Measurements from ENCODE around the gene DNAJC3.

The DNAJC3 gene

DNA sequence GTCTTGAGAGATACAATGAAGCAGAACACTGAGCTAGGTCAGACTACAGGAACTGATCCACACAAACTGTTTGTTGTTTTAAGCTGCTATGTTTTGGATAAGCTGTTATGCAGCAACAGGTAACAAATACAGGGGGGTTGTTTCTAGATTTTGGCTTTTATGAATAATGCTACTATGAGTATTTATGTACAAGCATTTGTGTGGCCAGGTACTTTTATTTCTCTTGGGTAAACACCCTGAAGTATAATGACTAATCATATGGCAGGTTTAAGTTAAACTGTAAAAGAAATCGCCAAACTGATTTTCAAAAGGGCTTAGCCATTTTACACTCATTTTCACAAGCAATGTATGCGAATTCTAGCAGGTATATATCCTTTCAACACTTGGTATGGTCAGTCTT is 166.0 kb downstream of the DNAJC3 start:
- Histone ChIP-seq H3K27me3 (ENCODE audit: insufficient read depth, poor library complexity, severe bottlenecking) (no peaks in the 10 kb centered on the region), H3K9me3 (ENCODE audit: severe bottlenecking) (no peaks in the 10 kb centered on the region), H3K4me3 (ENCODE audit: severe bottlenecking) (no peak overlapping the region), H3K36me3 (ENCODE audit: low read depth) (no peaks in the 10 kb centered on the region), H3K4me1 (ENCODE audit: insufficient read depth, poor library complexity, severe bottlenecking) (no peaks in the 10 kb centered on the region), H3K27ac (ENCODE audit: poor library complexity, severe bottlenecking) (no peak overlapping the region)
- ATAC-seq (ENCODE audit: low read depth) (no peak), DNase-seq (ENCODE audit: low spot score) (no peak)
- TF ChIP-seq, protein P1, sequence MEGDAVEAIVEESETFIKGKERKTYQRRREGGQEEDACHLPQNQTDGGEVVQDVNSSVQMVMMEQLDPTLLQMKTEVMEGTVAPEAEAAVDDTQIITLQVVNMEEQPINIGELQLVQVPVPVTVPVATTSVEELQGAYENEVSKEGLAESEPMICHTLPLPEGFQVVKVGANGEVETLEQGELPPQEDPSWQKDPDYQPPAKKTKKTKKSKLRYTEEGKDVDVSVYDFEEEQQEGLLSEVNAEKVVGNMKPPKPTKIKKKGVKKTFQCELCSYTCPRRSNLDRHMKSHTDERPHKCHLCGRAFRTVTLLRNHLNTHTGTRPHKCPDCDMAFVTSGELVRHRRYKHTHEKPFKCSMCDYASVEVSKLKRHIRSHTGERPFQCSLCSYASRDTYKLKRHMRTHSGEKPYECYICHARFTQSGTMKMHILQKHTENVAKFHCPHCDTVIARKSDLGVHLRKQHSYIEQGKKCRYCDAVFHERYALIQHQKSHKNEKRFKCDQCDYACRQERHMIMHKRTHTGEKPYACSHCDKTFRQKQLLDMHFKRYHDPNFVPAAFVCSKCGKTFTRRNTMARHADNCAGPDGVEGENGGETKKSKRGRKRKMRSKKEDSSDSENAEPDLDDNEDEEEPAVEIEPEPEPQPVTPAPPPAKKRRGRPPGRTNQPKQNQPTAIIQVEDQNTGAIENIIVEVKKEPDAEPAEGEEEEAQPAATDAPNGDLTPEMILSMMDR (IDR thresholded peaks at IDR 0.05; ENCODE audit: poor library complexity, severe bottlenecking): no peak
